Naive thymus-derived CD8-positive, alpha-beta T cell (primary cell): ENCODE data around the gene FA2H. TPM values are rescaled to one million over a fixed set of nuclear protein-coding genes. Genes with fewer than 3 reads are reported as not detected.

ENCODE experiments used
- ATAC-seq, 2 donors: fragments of 150-1000 bp; cut with Tn5 transposase in 1 of 2; sonication (Bioruptor Pico), chemical (Tn5 transposase) in 1 of 2; 1 replicate in 1 of 2; 2 replicates in 1 of 2; pipeline ENCODE4 v1.10.0; 2021; ENCODE audit warnings: mild to moderate bottlenecking in 2 of 2, moderate library complexity in 2 of 2
- POLR2A ChIA-PET: fragments of 350-600 bp; sonication (Branson Sonifier 250); formaldehyde crosslinking; loops from one replicate; lab custom pipeline; 2021; ENCODE audit warnings: antibody characterized with exemption; lab: Charles Lee
- DNase-seq, 10 donors: peaks; one replicate each; pipeline versions ENCODE4 v3.0.0 to v3.0.0-alpha.2; 2020 to 2022
- H3K27ac Mint-ChIP-seq, 10 donors: one replicate each; pipeline ENCODE4 v1.8.0; 2020 to 2022; ENCODE audit warnings: mild to moderate bottlenecking in 10 of 10, mixed read lengths in 10 of 10, moderate library complexity in 4 of 10, inconsistent platforms in 1 of 10
- H3K27me3 Mint-ChIP-seq, 5 donors: one replicate each; pipeline ENCODE4 v1.8.0; 2021 to 2022; ENCODE audit warnings: mixed read lengths in 5 of 5
- H3K36me3 Mint-ChIP-seq, 3 donors: one replicate each; pipeline ENCODE4 v1.8.0; 2020 to 2022; ENCODE audit warnings: mixed read lengths in 3 of 3, mild to moderate bottlenecking in 2 of 3, inconsistent platforms in 1 of 3
- H3K4me1 Mint-ChIP-seq, 4 donors: one replicate each; pipeline ENCODE4 v1.8.0; 2021 to 2022; ENCODE audit warnings: mixed read lengths in 4 of 4
- H3K4me3 Mint-ChIP-seq, 10 donors: one replicate each; pipeline ENCODE4 v1.8.0; 2020 to 2022; ENCODE audit warnings: mild to moderate bottlenecking in 10 of 10, mixed read lengths in 10 of 10, moderate library complexity in 6 of 10, inconsistent platforms in 1 of 10
- H3K9me3 Mint-ChIP-seq, 9 donors: one replicate each; pipeline ENCODE4 v1.8.0; 2020 to 2022; ENCODE audit warnings: mixed read lengths in 9 of 9, mild to moderate bottlenecking in 3 of 9, inconsistent platforms in 1 of 9, moderate library complexity in 1 of 9
- polyA plus RNA-seq, 3 donors: library from polyadenylated mRNA; unstranded; fragments of 300-500 nt; fragmentation: Illumina TruSeq; gene quantifications; one replicate each; pipeline ENCODE4 v1.2.3, GENCODE V29; 2021
- total RNA-seq, 8 experiments: library from RNA in 2 of 8; stranded (reverse) in 2 of 8; gene quantifications; one replicate each; pipeline ENCODE4 v1.2.3 and lab custom pipeline; 2021 to 2026

Gene FA2H
- total and polyA plus RNA-seq, 5 experiments from 2014 or later = not detected

DNA sequence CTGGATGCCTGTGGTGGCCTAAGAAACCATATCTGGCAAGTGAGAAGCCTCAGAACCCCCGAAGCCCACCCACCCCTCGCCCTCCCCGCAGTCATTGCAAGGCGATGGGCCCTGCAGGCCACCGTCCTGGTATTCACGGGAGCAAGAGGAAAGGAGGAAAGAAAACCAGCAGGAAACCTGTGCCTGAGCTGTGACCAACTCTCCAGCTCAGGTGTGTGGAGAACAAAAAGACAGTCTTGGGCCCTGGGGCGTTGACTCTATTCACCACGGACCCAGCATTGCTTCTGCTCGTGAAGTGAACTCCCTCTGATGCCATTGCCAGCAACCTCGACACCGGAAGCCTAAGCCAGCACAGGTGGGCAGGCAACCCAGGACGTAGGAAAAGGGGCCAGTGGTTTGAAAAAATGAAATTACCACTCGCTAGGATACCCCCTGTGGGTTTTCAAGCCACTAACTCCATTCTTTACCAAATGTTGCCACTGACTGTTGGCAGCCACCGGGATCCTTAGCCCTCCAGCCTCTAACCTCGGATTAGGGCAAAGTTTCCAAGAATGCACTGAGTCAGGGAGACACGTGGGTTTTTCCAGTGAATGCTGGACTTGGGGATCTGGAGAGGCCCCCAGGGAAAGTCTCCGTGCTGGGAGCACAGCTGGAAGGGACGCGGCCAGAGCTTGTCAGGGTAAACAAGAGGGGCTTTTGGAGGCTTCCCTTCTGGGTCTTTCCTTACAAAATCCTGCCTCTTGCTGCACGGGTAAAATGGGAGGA, 25.1 kb downstream of the FA2H start:
- peak in 1 of 10 donors; percentile 26 for DNase-seq
- no peak overlapping the region for H3K27ac Mint-ChIP-seq
- H3K4me3 Mint-ChIP-seq = no peak overlapping the region
- no peaks in the 10 kb centered on the region for H3K36me3 Mint-ChIP-seq
- POLR2A ChIA-PET = interaction anchor here (0.6 kb wide), 1 partner anchor 51 kb away, joined by 3 read pairs; no protein-coding TSS in a partner anchor
- no peaks in the 10 kb centered on the region for H3K9me3 Mint-ChIP-seq
- peaks cover 0 to 11% (median 1%) of the 10 kb centered on the region in 5 donors for H3K27me3 Mint-ChIP-seq
- no peak for ATAC-seq
- no peaks in the 10 kb centered on the region for H3K4me1 Mint-ChIP-seq

DNA sequence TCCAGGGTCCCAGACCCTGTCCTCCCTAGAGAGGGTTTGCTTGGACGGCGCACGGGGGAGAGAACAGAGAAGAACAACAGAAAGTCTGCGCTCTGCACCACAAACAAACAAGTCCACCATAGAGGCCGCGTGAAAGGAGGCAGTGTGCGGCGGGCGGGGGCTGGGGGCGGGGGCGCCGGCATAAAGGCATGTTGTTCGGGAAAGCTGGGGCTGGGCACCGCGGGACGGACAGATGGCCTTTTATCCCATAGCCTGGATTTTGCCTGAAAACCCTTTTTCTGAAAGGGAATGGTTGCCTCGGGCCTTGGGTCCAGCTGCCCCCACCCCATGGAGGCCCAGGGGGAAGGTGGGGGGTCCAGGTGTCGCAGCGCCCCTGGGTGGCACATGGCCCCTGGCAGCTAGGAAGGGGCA, 26.0 kb downstream of the FA2H start:
- H3K4me3 Mint-ChIP-seq = no peak overlapping the region
- no peaks in the 10 kb centered on the region for H3K4me1 Mint-ChIP-seq
- ATAC-seq = no peak
- DNase-seq = no peak
- no peaks in the 10 kb centered on the region for H3K9me3 Mint-ChIP-seq
- H3K27me3 Mint-ChIP-seq = peaks cover 0 to 11% (median 1%) of the 10 kb centered on the region in 5 donors
- no peak overlapping the region for H3K27ac Mint-ChIP-seq
- POLR2A ChIA-PET = interaction anchor here (0.6 kb wide), 1 partner anchor 50 kb away, joined by 3 read pairs; no protein-coding TSS in a partner anchor
- H3K36me3 Mint-ChIP-seq = no peaks in the 10 kb centered on the region

DNA sequence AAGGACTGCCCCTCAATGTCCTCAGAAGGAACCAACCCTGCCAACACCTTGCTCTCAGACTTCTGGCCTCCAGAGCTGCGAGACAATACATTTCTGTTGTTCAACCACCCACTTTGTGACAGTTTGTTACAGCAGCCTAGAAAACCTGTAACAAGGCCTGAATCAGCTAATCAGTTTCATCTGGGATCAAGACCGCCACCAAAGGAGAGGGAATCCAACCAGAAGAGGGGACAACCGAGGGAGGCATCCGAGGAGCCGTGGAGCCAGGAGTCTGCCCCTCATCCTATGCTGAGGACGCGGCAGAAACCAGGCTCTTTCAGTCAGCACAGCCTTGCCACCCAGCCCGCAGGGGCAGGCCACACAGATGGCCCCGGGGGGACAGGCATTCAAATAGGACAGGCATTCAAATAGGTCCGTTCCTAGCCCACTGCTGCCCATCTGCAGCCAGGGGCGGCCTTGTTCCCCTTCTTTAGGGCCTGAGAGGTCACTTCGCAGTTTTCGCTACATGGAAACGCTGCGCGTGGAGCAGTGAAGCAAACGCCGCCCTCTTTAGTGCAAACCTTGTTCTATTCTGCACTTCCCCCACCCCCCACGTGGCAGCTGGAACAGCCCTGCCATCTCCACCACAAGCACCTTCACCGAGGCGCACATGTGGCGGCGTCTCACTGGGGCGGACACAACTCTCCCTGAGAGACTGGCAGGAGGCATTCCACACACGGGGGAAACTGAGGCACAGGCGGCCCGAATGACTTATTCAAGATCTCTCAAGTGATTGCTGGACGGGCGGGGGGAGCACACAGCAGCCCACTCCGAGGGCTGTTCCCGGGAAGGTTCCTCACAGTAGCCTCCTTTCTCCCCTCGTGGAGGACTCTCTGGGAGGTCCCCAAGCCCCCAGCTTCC, 26.7 kb downstream of the FA2H start:
- no peaks in the 10 kb centered on the region for H3K36me3 Mint-ChIP-seq
- no peaks in the 10 kb centered on the region for H3K4me1 Mint-ChIP-seq
- H3K4me3 Mint-ChIP-seq = no peak overlapping the region
- DNase-seq = peak in 1 of 10 donors; percentile 43
- H3K27ac Mint-ChIP-seq = no peak overlapping the region
- ATAC-seq = no peak
- peaks cover 0 to 11% (median 1%) of the 10 kb centered on the region in 5 donors for H3K27me3 Mint-ChIP-seq
- H3K9me3 Mint-ChIP-seq = no peaks in the 10 kb centered on the region
- POLR2A ChIA-PET = no interaction called here

DNA sequence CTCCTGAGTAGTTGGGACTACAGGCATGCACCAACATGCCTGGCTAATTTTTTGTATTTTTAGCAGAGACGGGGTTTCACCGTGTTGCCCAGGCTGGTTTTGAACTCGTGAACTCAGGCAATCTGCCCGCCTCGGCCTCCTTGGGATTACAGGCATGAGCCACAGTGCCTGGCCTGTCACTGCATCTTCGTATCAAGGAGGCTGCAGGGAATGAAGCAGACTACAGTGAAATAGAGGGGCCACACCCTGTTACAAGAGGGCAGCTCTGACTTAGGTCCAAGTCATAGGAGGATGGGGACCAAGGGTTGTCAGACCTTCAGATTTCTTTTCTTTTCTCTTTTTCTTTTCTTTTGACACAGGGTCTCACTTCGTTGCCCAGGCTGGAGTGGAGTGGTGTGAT, 28.7 kb downstream of the FA2H start:
- Mint-ChIP-seq H3K4me3 (no peak overlapping the region), H3K4me1 (no peaks in the 10 kb centered on the region), H3K27ac (no peak overlapping the region), H3K9me3 (no peaks in the 10 kb centered on the region), H3K27me3 (peaks cover 0 to 3% (median 0%) of the 10 kb centered on the region in 5 donors), H3K36me3 (no peaks in the 10 kb centered on the region)
- POLR2A ChIA-PET = no interaction called here
- ATAC-seq (no peak), DNase-seq (no peak)

DNA sequence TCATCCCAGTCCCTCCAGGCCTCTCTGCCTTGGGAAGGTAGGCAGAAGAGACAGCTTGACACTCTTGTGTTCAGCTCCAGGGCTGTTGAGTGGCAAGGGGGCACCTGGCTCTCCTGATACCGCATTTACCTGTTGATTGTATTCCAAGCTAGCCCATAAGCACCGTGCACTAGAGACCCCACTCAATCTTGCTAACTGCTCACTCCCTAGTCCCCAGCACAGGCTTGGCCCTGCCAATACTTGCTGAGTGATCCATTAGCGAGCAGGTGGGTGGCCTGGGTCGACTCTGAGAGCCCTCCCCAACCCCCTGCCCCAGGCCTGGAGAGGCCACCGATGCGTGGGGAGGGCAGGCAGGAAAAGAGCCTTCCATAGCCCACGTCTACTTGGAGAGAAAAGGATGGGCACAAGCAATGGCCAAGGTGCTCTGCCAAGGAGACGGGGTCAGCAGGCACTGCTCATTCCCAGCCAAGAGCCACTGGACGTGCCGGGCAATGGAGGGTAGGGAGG, 29.5 kb downstream of the FA2H start:
- H3K4me1 Mint-ChIP-seq = no peaks in the 10 kb centered on the region
- no peak for DNase-seq
- ATAC-seq = no peak
- H3K36me3 Mint-ChIP-seq = no peaks in the 10 kb centered on the region
- H3K9me3 Mint-ChIP-seq = no peaks in the 10 kb centered on the region
- no peaks in the 10 kb centered on the region for H3K27me3 Mint-ChIP-seq
- H3K27ac Mint-ChIP-seq = no peak overlapping the region
- POLR2A ChIA-PET = no interaction called here
- no peak overlapping the region for H3K4me3 Mint-ChIP-seq

DNA sequence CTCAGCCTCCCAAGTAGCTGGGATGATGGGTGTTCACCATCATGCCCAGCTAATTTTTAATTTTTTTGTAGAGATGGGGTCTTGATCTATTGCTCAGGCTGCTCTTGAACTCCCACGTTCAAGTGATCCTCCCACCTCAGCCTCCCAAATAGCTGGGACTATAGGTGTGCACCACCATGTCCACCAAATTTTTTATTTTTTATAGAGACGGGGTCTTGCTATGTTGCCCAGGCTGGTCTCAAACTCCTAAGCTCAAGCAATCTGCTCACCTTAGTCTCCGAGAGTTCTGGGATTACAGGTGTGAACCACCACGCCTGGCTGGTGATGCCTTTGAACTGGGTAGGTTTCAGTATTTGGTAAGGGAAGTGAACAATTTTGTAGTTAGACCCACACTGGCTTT, 30.1 kb downstream of the FA2H start:
- POLR2A ChIA-PET = no interaction called here
- no peak overlapping the region for H3K4me3 Mint-ChIP-seq
- no peaks in the 10 kb centered on the region for H3K36me3 Mint-ChIP-seq
- H3K9me3 Mint-ChIP-seq = no peaks in the 10 kb centered on the region
- ATAC-seq = no peak
- peaks cover 0 to 3% (median 0%) of the 10 kb centered on the region in 5 donors for H3K27me3 Mint-ChIP-seq
- H3K4me1 Mint-ChIP-seq = no peaks in the 10 kb centered on the region
- DNase-seq = no peak
- no peak overlapping the region for H3K27ac Mint-ChIP-seq

DNA sequence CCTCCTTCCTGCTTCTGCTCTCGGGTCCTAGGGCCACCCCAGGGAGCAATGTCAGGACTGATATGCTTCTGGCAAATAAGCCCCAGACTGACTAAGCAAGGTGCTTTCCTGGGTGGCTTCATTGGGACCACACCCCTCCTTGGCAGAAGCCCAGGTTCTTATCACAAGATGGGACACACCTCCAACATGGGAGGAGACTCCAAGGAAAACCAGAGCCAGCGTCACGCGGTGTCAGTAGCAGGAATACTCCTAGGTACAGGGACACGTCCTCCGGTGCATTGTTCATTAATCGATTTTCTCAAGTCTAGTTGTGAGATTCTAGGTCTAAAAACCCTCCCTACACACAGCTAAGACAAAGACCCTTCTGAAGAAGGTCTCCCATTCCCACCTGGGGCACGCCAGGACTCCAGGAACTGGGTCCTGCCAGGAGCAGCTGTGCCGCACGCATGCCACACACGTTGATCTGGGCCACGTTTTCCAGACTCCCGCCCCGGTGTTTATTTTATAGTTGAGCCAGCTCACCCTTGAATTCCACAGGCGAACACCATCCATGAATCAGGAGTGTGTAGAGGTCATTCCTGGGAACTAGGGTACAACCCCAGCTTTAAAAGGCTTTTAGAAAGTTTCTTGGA, 30.8 kb downstream of the FA2H start:
- H3K4me3 Mint-ChIP-seq = no peak overlapping the region
- ATAC-seq (no peak), DNase-seq (no peak)
- H3K9me3 Mint-ChIP-seq = no peaks in the 10 kb centered on the region
- no peak overlapping the region for H3K27ac Mint-ChIP-seq
- no peaks in the 10 kb centered on the region for H3K36me3 Mint-ChIP-seq
- no peaks in the 10 kb centered on the region for H3K4me1 Mint-ChIP-seq
- H3K27me3 Mint-ChIP-seq = peaks cover 0 to 3% (median 0%) of the 10 kb centered on the region in 5 donors
- POLR2A ChIA-PET = no interaction called here

DNA sequence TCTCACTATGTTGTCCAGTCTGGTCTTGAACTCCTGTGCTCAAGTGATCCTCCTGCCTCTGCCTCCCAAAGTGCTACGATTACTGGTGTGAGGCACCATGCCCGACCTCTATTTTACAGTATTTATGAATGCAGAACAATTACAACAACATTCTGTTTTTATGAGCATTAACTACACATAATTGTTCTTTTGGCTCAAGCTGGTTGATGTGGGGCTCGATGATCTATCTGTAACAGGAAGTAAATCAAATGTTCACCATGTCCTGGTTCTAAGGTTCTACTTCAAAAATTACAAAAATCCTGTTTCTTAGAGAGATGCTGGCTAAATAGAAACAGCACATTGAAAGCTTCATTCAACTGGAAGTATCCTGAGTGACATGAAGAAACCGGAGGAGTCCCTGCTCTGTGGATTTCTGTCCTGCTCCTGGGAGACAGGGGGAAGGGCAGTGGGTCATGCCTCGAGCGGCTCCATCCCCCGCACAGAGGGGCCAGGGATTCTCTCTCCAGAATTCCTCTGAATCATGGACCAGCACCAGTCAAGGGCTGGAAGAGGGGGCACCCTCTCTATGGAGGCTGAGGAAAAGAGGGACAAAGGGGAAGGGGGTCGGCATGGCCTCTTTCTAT, 31.5 kb downstream of the FA2H start:
- no peaks in the 10 kb centered on the region for H3K36me3 Mint-ChIP-seq
- H3K4me3 Mint-ChIP-seq = no peak overlapping the region
- DNase-seq (no peak), ATAC-seq (no peak)
- peaks cover 0 to 3% (median 0%) of the 10 kb centered on the region in 5 donors for H3K27me3 Mint-ChIP-seq
- no peaks in the 10 kb centered on the region for H3K9me3 Mint-ChIP-seq
- POLR2A ChIA-PET = no interaction called here
- no peaks in the 10 kb centered on the region for H3K4me1 Mint-ChIP-seq
- H3K27ac Mint-ChIP-seq = no peak overlapping the region

DNA sequence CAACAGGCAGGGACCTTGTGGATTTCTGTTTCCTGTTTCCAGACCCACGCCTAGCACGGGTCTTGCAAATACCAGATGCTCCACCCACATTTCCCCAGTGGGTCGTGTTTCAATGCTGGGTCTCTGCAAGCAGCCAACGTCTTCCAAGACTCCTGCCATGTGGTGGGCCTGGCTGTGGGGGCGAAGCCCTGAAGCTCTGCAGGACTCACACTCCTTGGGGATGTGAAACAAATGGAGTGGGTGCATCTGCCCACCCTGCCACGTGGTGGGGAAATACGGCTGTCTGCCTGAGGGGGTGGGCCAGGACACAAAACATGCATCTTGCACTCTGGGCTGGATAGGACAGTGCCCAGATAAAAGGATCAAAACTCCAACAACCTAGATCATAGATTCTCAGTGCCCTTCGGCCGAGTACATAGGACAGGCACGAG, 32.6 kb downstream of the FA2H start:
- Mint-ChIP-seq H3K36me3 (no peaks in the 10 kb centered on the region), H3K9me3 (no peaks in the 10 kb centered on the region), H3K4me1 (no peaks in the 10 kb centered on the region), H3K27me3 (peaks cover 0 to 3% (median 0%) of the 10 kb centered on the region in 5 donors), H3K27ac (no peak overlapping the region), H3K4me3 (no peak overlapping the region)
- POLR2A ChIA-PET = no interaction called here
- peak in 1 of 10 donors; percentile 37 for DNase-seq
- no peak for ATAC-seq

DNA sequence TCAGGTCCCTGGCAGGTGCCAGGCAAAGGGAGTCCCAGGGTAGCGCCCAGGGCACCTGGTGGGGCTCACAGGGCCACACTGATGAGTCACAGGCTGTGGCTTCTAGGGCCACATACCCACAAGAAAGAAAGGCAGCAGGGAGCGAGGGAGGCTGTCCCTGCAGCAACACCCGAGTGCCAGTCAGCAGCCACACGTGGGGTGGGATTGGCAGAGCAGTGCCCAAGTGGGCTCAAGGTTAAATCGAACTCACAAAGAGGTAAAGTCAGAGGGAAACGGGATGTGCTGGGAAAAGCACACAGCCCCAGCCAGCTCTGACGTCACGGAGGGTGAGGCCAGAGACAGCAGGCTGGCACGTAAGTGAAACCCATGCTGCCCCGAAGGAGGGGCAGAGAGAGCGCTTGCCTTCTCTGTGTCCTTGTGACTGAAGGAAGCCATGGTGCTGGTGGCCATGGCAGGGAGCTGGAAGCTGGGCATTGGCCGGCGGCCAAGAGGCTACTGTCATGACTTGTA, 33.8 kb downstream of the FA2H start:
- peak overlapping the region in 1 of 10 donors; percentile 52 for H3K27ac Mint-ChIP-seq
- H3K4me1 Mint-ChIP-seq = no peaks in the 10 kb centered on the region
- H3K27me3 Mint-ChIP-seq = peaks cover 0 to 3% (median 0%) of the 10 kb centered on the region in 5 donors
- no peaks in the 10 kb centered on the region for H3K36me3 Mint-ChIP-seq
- no peak for ATAC-seq
- no peak overlapping the region for H3K4me3 Mint-ChIP-seq
- H3K9me3 Mint-ChIP-seq = no peaks in the 10 kb centered on the region
- POLR2A ChIA-PET = no interaction called here
- peak in 1 of 10 donors; percentile 61 for DNase-seq

DNA sequence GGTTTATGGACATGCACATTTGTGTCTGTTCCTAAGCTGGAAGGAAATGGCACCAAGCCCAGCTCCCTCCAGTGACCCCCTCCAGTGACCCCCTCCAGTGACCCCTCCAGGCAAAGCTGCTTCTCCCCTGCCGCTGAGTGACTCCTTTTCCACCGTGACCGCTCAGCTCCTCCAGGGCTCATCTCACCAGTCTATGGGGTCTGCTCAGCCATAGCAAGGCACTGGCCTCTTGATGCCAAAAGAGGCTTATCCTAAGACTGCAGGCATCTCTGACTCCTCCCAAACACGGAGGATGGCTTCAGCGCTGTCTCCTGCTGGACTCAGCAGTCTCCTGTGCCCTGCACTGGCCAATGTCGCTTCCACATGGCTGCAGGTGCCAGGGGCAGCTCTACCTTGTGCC, 35.3 kb downstream of the FA2H start:
- no peaks in the 10 kb centered on the region for H3K4me1 Mint-ChIP-seq
- POLR2A ChIA-PET = no interaction called here
- no peak for ATAC-seq
- H3K9me3 Mint-ChIP-seq = no peaks in the 10 kb centered on the region
- no peaks in the 10 kb centered on the region for H3K36me3 Mint-ChIP-seq
- peak in 1 of 10 donors; percentile 45 for DNase-seq
- H3K27me3 Mint-ChIP-seq = peaks cover 0 to 4% (median 0%) of the 10 kb centered on the region in 5 donors
- no peak overlapping the region for H3K27ac Mint-ChIP-seq
- H3K4me3 Mint-ChIP-seq = no peak overlapping the region

DNA sequence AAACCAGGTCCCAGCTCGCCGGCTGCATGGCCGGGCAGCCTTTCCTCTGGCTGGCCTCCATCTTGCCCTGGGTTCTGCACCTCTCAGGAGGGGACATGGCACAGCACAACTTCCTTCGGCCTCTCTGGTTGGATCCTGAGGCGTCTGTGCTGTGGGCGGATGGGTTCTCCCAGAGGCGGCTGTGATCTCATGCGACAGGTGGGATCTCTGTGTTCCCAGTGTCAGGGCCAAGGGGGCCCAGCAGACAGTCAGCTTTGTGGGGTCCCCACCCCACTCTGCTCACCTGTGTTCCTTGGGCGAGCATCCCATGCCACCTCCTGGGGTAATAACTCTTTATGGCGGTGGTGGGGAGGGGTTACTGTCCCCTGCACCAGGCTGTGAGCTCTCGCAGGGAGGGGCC, 35.8 kb downstream of the FA2H start:
- Mint-ChIP-seq H3K4me3 (no peak overlapping the region), H3K36me3 (no peaks in the 10 kb centered on the region), H3K27me3 (peaks cover 0 to 4% (median 0%) of the 10 kb centered on the region in 5 donors), H3K4me1 (no peaks in the 10 kb centered on the region), H3K9me3 (no peaks in the 10 kb centered on the region), H3K27ac (no peak overlapping the region)
- ATAC-seq (no peak), DNase-seq (peak in 1 of 10 donors; percentile 38)
- POLR2A ChIA-PET = no interaction called here
